K562 (cell line): ENCODE measurements around the gene TLCD1. TPM values are rescaled to one million over a fixed set of nuclear protein-coding genes. Genes with fewer than 3 reads are reported as not detected.

Experiments used
- CHD1 ChIP-seq: fragments of 200-600 bp; sonication (generic); IDR thresholded peaks from one replicate; pipeline ENCODE4 v1.6.1; 2012; ENCODE audit warnings: mild to moderate bottlenecking, moderate library complexity, low read length, inconsistent platforms
- FOXK1 ChIP-seq: sonication (generic); formaldehyde crosslinking; IDR thresholded peaks from 2 replicates; pipeline ENCODE4 v1.8.0; 2022; ENCODE audit warnings: missing genetic modification reagents, mild to moderate bottlenecking, borderline replicate concordance
- HDGF ChIP-seq: fragments of 450-650 bp; IDR thresholded peaks from 2 replicates; pipeline ENCODE4 v1.6.1; 2016
- IRF1 ChIP-seq: sonication (generic); formaldehyde crosslinking; IDR thresholded peaks from 2 replicates; pipeline ENCODE4 v1.8.0; 2022; ENCODE audit warnings: missing genetic modification reagents, mild to moderate bottlenecking, borderline replicate concordance
- MAFF ChIP-seq: IDR thresholded peaks from 2 replicates; pipeline ENCODE4 v1.6.1; 2012; ENCODE audit warnings: low read length, improper control_type of control experiment
- MCM5 ChIP-seq: fragments of 450-650 bp; IDR thresholded peaks from 2 replicates; pipeline ENCODE4 v1.6.1; 2016; ENCODE audit warnings: low read depth
- MNT ChIP-seq, 2 experiments: fragments of 450-650 bp; conservative IDR thresholded peaks; 2 replicates each; pipeline ENCODE4 v1.6.1; 2017; ENCODE audit warnings: mild to moderate bottlenecking in 2 of 2, moderate library complexity in 2 of 2
- MYNN ChIP-seq, 2 experiments: sonication (generic); formaldehyde crosslinking in 1 of 2; IDR thresholded peaks; 2 replicates each; pipeline versions ENCODE4 v1.5.0 to v1.6.1; 2016 to 2020; ENCODE audit warnings: antibody characterized with exemption in 1 of 2, missing genetic modification reagents in 1 of 2
- NONO ChIP-seq, 2 experiments: fragments of 200-400 bp in 1 of 2; fragments of 450-650 bp in 1 of 2; formaldehyde crosslinking in 1 of 2; IDR thresholded peaks; 2 replicates each; pipeline ENCODE4 v1.6.1; 2017; ENCODE audit warnings: low read depth in 2 of 2, mild to moderate bottlenecking in 2 of 2, moderate library complexity in 2 of 2, low read length in 1 of 2
- NR2C2 ChIP-seq, 2 experiments: fragments of 200-800 bp in 1 of 2; sonication (Bioruptor generic) in 1 of 2; sonication (generic) in 1 of 2; formaldehyde crosslinking in 1 of 2; IDR thresholded peaks; 2 replicates each; pipeline versions ENCODE4 v1.6.1 to v1.8.0; 2016 to 2022; ENCODE audit warnings: mild to moderate bottlenecking in 1 of 2, missing compliant biosample characterization in 1 of 2, missing genetic modification characterization in 1 of 2, missing genetic modification reagents in 1 of 2
- SETDB1 ChIP-seq: IDR thresholded peaks from one replicate; pipeline ENCODE4 v1.6.1; 2012; ENCODE audit warnings: low read length, control low read depth, inconsistent platforms
- TCFL5 ChIP-seq: fragments of 250-450 bp; sonication (Bioruptor Pico); conservative IDR thresholded peaks from 2 replicates; pipeline ENCODE4 v1.6.1; 2021; ENCODE audit warnings: mild to moderate bottlenecking, moderate library complexity, matching md5 sums
- TEAD1 ChIP-seq, 2 experiments: fragments of 450-650 bp in 1 of 2; sonication (generic) in 1 of 2; formaldehyde crosslinking; IDR thresholded peaks; 2 replicates each; pipeline versions ENCODE4 v1.4.0 to v1.8.0; 2020 to 2022; ENCODE audit warnings: mild to moderate bottlenecking in 2 of 2, missing genetic modification reagents in 1 of 2
- YBX1 ChIP-seq: fragments of 450-650 bp; IDR thresholded peaks from 2 replicates; pipeline ENCODE4 v1.7.1; 2016; ENCODE audit warnings: mild to moderate bottlenecking
- ZHX1 ChIP-seq: fragments of 150-350 bp; conservative IDR thresholded peaks from 2 replicates; pipeline ENCODE4 v1.6.1; 2014; ENCODE audit warnings: low read length
- ZNF41 ChIP-seq: fragments of 250-450 bp; sonication (Bioruptor Pico); conservative IDR thresholded peaks from 2 replicates; pipeline ENCODE4 v1.4.0; 2020; ENCODE audit warnings: mild to moderate bottlenecking
- ZNF431 ChIP-seq: sonication (generic); formaldehyde crosslinking; IDR thresholded peaks from 2 replicates; pipeline ENCODE4 v1.8.0; 2022; ENCODE audit warnings: mild to moderate bottlenecking, missing genetic modification reagents
- ZNF518B ChIP-seq: fragments of 250-450 bp; sonication (Bioruptor Pico); IDR thresholded peaks from 2 replicates; pipeline ENCODE4 v1.5.0; 2021; ENCODE audit warnings: mild to moderate bottlenecking, moderate library complexity
- polyA plus RNA-seq, 8 experiments: library from polyadenylated mRNA; depleted of rRNA in 4 of 8; stranded (reverse) in 5 of 8; unstranded in 3 of 8; fragments of >200 nt; fragmentation: Nextera tagmentation in 2 of 8; fragmentation: Illumina TruSeq in 1 of 8; extraction: Ambion mirVana in 2 of 8; extraction: Trizol in 1 of 8; gene quantifications; 2 replicates each; pipeline versions ENCODE4 v1.2.1 to v1.2.3, GENCODE V29; 2011 to 2014; ENCODE audit warnings: inconsistent platforms in 1 of 8, missing spikeins in 1 of 8
- total RNA-seq, 7 experiments: library from RNA; depleted of rRNA in 6 of 7; stranded (reverse); fragments of >200 nt in 6 of 7; fragmentation: Illumina TruSeq in 2 of 7; extraction: Trizol in 2 of 7; gene quantifications; 2 replicates each; pipeline versions ENCODE4 v1.2.1 to v1.2.3, GENCODE V29; 2011 to 2021; ENCODE audit warnings: low replicate concordance in 1 of 7

TLCD1 gene
- total and polyA plus RNA-seq, 9 of the 15 experiments (the other 6 are each of a cell fraction or from before 2014, with no cell fraction given): 6.8 to 37.7 (median 21.7) TPM

GRCh38 chr17:28710861-28711722, 14.9 kb downstream of the TLCD1 start (continued):
- TF ChIP-seq ZHX1: 0 out of 2 replicates have a peak, but pooled peaks have one; percentile 29
- no peak for TF ChIP-seq MAFF
- TF ChIP-seq ZNF41 (CRISPR knock-in tag): 0 out of 2 replicates have a peak, but pooled peaks have one; percentile 56
- TF ChIP-seq NR2C2 (CRISPR knock-in tag; IDR thresholded peaks at IDR 0.05): no peak
- TF ChIP-seq NR2C2 (tag; IDR thresholded peaks at IDR 0.05): no peak; the same call in 1 of the 2 replicates
- no peak for TF ChIP-seq ZNF518B (CRISPR knock-in tag)
- TF ChIP-seq HDGF: no peak
- TF ChIP-seq TEAD1 (CRISPR knock-in tag; IDR thresholded peaks at IDR 0.05): peak in 1 of 2 experiments; percentile 74; a peak in 1 of 4 replicates
- peak; percentile 85 to 91 for TF ChIP-seq MNT (conservative IDR thresholded peaks at IDR 0.05)
- TF ChIP-seq CHD1: no peak
- peak; percentile 41; the same call in 1 of the 2 replicates for TF ChIP-seq ZNF431 (CRISPR knock-in tag)
- no peak for TF ChIP-seq SETDB1
- TF ChIP-seq MCM5: no peak
- no peak for TF ChIP-seq TCFL5
- TF ChIP-seq NONO (IDR thresholded peaks at IDR 0.05; ENCODE audit: low read depth in 2 of 2, low read length in 1 of 2): peak in 1 of 2 experiments; percentile 51; a peak in 2 of 4 replicates
- no peak for TF ChIP-seq YBX1
- TF ChIP-seq IRF1: no peak
- TF ChIP-seq FOXK1 (CRISPR knock-in tag): peak; percentile 45; the same call in 1 of the 2 replicates
- TF ChIP-seq MYNN (IDR thresholded peaks at IDR 0.05): peak; percentile 56; the same call in 1 of the 2 replicates
- no peak for TF ChIP-seq MYNN (CRISPR knock-in tag; IDR thresholded peaks at IDR 0.05)
